Measurements from ENCODE around the gene TBC1D22A. TPM values are rescaled to one million over a fixed set of nuclear protein-coding genes. Genes with fewer than 3 reads are reported as not detected.

Gene TBC1D22A
- total and polyA plus RNA-seq, 4 donors, result 4.1 to 12.4 (median 8.4) TPM

DNA sequence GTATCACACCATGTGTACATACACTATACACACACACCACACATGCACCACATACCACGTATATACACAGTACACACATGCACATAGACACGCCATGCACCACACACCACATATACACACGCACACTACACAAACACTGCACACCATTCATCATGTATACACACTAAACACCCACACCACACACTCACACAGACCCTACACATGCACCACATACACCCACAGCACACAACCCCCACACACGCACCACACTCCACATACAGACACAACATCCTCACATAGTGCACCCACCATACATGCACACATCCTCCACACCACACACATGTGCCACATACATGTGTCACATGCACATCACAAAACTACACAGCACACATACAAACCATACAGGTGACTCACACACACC lies 397.1 kb downstream of the TBC1D22A start:
- TF ChIP-seq EGR1 (IDR thresholded peaks at IDR 0.05; ENCODE audit: low read depth in 2 of 2), result no peak
- TF ChIP-seq, protein P1, sequence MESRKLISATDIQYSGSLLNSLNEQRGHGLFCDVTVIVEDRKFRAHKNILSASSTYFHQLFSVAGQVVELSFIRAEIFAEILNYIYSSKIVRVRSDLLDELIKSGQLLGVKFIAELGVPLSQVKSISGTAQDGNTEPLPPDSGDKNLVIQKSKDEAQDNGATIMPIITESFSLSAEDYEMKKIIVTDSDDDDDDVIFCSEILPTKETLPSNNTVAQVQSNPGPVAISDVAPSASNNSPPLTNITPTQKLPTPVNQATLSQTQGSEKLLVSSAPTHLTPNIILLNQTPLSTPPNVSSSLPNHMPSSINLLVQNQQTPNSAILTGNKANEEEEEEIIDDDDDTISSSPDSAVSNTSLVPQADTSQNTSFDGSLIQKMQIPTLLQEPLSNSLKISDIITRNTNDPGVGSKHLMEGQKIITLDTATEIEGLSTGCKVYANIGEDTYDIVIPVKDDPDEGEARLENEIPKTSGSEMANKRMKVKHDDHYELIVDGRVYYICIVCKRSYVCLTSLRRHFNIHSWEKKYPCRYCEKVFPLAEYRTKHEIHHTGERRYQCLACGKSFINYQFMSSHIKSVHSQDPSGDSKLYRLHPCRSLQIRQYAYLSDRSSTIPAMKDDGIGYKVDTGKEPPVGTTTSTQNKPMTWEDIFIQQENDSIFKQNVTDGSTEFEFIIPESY (IDR thresholded peaks at IDR 0.05), result no peak
- no peak for TF ChIP-seq HNF4G (IDR thresholded peaks at IDR 0.05)
- no peak for TF ChIP-seq FOXA1 (IDR thresholded peaks at IDR 0.05)
- Histone ChIP-seq H3K27me3 (ENCODE audit: control insufficient read depth in 4 of 4, insufficient read depth in 4 of 4, low read length in 3 of 4) (no peaks in the 10 kb centered on the region), H3K9me3 (ENCODE audit: control insufficient read depth in 4 of 4, low read length in 3 of 4) (no peaks in the 10 kb centered on the region), H3K9ac (ENCODE audit: low read depth in 1 of 2, low read length in 2 of 2) (no peak overlapping the region), H3K4me3 (ENCODE audit: low read depth in 1 of 3, low read length in 3 of 3) (no peak overlapping the region), H3K36me3 (ENCODE audit: control insufficient read depth in 4 of 4, insufficient read depth in 3 of 4, low read depth in 1 of 4, low read length in 3 of 4) (no peaks in the 10 kb centered on the region), H3K27ac (ENCODE audit: low read depth in 1 of 2, low read length in 2 of 2) (no peak overlapping the region), H3K4me1 (ENCODE audit: control insufficient read depth in 4 of 4, insufficient read depth in 4 of 4, low read length in 3 of 4) (no peaks in the 10 kb centered on the region)
- DNase-seq (ENCODE audit: low spot score), result no peak
- 98% methylated on average over 4 of the region's 4 CpGs for WGBS

DNA sequence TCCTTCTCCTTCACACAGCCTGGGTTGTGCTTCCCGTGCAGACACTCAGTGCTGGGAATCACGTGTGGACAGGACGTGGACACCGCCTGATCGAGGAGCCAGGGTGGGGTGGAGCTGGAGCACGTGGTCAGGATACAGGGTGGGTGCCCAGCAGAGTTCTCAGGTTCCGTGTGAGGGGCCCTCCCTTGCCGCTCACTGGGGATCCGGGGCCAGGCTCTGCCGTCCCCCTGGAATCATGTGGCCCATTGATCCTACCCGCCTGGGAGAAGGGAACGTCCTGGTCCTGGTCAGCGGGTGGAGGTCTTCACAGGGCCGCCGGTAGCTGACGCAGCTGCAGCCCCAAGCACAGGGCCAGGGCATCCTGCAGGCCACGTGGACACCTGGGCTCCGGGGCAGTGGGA lies 397.7 kb downstream of the TBC1D22A start:
- H3K9me3 ChIP-seq (ENCODE audit: control insufficient read depth in 4 of 4, low read length in 3 of 4), result no peaks in the 10 kb centered on the region
- no peak for TF ChIP-seq GABPA (IDR thresholded peaks at IDR 0.05 in 1 of 2, conservative IDR thresholded peaks at IDR 0.05 in 1 of 2)
- TF ChIP-seq, protein P2, sequence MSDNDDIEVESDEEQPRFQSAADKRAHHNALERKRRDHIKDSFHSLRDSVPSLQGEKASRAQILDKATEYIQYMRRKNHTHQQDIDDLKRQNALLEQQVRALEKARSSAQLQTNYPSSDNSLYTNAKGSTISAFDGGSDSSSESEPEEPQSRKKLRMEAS (IDR thresholded peaks at IDR 0.05), result no peak
- TF ChIP-seq FOXA2 (IDR thresholded peaks at IDR 0.05), result no peak
- TF ChIP-seq SP1 (IDR thresholded peaks at IDR 0.05), result no peak
- TF ChIP-seq, protein P3, sequence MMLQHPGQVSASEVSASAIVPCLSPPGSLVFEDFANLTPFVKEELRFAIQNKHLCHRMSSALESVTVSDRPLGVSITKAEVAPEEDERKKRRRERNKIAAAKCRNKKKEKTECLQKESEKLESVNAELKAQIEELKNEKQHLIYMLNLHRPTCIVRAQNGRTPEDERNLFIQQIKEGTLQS (IDR thresholded peaks at IDR 0.05), result no peak
- no peak for TF ChIP-seq YY1 (IDR thresholded peaks at IDR 0.05)
- TF ChIP-seq, protein P4, sequence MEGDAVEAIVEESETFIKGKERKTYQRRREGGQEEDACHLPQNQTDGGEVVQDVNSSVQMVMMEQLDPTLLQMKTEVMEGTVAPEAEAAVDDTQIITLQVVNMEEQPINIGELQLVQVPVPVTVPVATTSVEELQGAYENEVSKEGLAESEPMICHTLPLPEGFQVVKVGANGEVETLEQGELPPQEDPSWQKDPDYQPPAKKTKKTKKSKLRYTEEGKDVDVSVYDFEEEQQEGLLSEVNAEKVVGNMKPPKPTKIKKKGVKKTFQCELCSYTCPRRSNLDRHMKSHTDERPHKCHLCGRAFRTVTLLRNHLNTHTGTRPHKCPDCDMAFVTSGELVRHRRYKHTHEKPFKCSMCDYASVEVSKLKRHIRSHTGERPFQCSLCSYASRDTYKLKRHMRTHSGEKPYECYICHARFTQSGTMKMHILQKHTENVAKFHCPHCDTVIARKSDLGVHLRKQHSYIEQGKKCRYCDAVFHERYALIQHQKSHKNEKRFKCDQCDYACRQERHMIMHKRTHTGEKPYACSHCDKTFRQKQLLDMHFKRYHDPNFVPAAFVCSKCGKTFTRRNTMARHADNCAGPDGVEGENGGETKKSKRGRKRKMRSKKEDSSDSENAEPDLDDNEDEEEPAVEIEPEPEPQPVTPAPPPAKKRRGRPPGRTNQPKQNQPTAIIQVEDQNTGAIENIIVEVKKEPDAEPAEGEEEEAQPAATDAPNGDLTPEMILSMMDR (IDR thresholded peaks at IDR 0.05; ENCODE audit: low read depth, low read length, missing input control), result no peak
- no peak for TF ChIP-seq NR2F2 (IDR thresholded peaks at IDR 0.05)
- no peak for TF ChIP-seq TAF1 (conservative IDR thresholded peaks at IDR 0.05)
- TF ChIP-seq, protein P1 (IDR thresholded peaks at IDR 0.05), result no peak
- no peak for TF ChIP-seq JUND (IDR thresholded peaks at IDR 0.05)
- no peak for TF ChIP-seq HNF4G (IDR thresholded peaks at IDR 0.05)
- TF ChIP-seq FOXA1 (IDR thresholded peaks at IDR 0.05), result no peak
- TF ChIP-seq RXRA (IDR thresholded peaks at IDR 0.05), result no peak
- no peak for TF ChIP-seq RAD21 (IDR thresholded peaks at IDR 0.05)
- TF ChIP-seq, protein P5, sequence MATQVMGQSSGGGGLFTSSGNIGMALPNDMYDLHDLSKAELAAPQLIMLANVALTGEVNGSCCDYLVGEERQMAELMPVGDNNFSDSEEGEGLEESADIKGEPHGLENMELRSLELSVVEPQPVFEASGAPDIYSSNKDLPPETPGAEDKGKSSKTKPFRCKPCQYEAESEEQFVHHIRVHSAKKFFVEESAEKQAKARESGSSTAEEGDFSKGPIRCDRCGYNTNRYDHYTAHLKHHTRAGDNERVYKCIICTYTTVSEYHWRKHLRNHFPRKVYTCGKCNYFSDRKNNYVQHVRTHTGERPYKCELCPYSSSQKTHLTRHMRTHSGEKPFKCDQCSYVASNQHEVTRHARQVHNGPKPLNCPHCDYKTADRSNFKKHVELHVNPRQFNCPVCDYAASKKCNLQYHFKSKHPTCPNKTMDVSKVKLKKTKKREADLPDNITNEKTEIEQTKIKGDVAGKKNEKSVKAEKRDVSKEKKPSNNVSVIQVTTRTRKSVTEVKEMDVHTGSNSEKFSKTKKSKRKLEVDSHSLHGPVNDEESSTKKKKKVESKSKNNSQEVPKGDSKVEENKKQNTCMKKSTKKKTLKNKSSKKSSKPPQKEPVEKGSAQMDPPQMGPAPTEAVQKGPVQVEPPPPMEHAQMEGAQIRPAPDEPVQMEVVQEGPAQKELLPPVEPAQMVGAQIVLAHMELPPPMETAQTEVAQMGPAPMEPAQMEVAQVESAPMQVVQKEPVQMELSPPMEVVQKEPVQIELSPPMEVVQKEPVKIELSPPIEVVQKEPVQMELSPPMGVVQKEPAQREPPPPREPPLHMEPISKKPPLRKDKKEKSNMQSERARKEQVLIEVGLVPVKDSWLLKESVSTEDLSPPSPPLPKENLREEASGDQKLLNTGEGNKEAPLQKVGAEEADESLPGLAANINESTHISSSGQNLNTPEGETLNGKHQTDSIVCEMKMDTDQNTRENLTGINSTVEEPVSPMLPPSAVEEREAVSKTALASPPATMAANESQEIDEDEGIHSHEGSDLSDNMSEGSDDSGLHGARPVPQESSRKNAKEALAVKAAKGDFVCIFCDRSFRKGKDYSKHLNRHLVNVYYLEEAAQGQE (IDR thresholded peaks at IDR 0.05), result no peak
- no peak for TF ChIP-seq EGR1 (IDR thresholded peaks at IDR 0.05; ENCODE audit: low read depth in 2 of 2)
- no peak for TF ChIP-seq HNF4A (conservative IDR thresholded peaks at IDR 0.05)
- no peak overlapping the region for H3K4me3 ChIP-seq (ENCODE audit: low read depth in 1 of 3, low read length in 3 of 3)
- 96% methylated on average over 18 of the region's 18 CpGs for WGBS
- H3K27me3 ChIP-seq (ENCODE audit: control insufficient read depth in 4 of 4, insufficient read depth in 4 of 4, low read length in 3 of 4), result no peaks in the 10 kb centered on the region
- no peaks in the 10 kb centered on the region for H3K4me1 ChIP-seq (ENCODE audit: control insufficient read depth in 4 of 4, insufficient read depth in 4 of 4, low read length in 3 of 4)
- H3K27ac ChIP-seq (ENCODE audit: low read depth in 1 of 2, low read length in 2 of 2), result no peak overlapping the region
- H3K36me3 ChIP-seq (ENCODE audit: control insufficient read depth in 4 of 4, insufficient read depth in 3 of 4, low read depth in 1 of 4, low read length in 3 of 4), result no peaks in the 10 kb centered on the region
- no peak for DNase-seq (ENCODE audit: low spot score)
- no peak overlapping the region for H3K9ac ChIP-seq (ENCODE audit: low read depth in 1 of 2, low read length in 2 of 2)
